GM12878 (cell line): Measurements from ENCODE around the gene USP9X. TPM values are rescaled to one million over a fixed set of nuclear protein-coding genes. Genes with fewer than 3 reads are reported as not detected.
A peak's percentile ranks its signal among the peaks of the same experiment; 100 is the strongest.

Experiments
- BMI1 ChIP-seq: fragments of 450-650 bp; IDR thresholded peaks from 2 replicates; pipeline ENCODE4 v1.6.1; 2016; ENCODE audit warnings: mild to moderate bottlenecking, moderate library complexity, borderline replicate concordance
- HDAC2 ChIP-seq: fragments of 200-600 bp; sonication (generic); IDR thresholded peaks from 2 replicates; pipeline ENCODE4 v1.6.1; 2017
- HDGF ChIP-seq: fragments of 450-650 bp; IDR thresholded peaks from 2 replicates; pipeline ENCODE4 v1.6.1; 2016; ENCODE audit warnings: antibody characterized with exemption
- IRF4 ChIP-seq: IDR thresholded peaks from 2 replicates; pipeline ENCODE4 v1.6.1; 2011; ENCODE audit warnings: low read depth, low read length
- JUNB ChIP-seq: IDR thresholded peaks from 2 replicates; pipeline ENCODE4 v1.6.1; 2016; ENCODE audit warnings: antibody characterized with exemption, mild to moderate bottlenecking
- KAT2A ChIP-seq: conservative IDR thresholded peaks from 2 replicates; pipeline ENCODE4 v1.6.1; 2011; ENCODE audit warnings: low read depth, low read length; ENCODE audit not compliant: control insufficient read depth
- MEF2A ChIP-seq: IDR thresholded peaks from 2 replicates; pipeline ENCODE4 v1.6.1; 2011; ENCODE audit warnings: low read depth, mild to moderate bottlenecking, low read length, moderate library complexity; ENCODE audit not compliant: insufficient read depth
- NR2F1 ChIP-seq: fragments of 450-650 bp; conservative IDR thresholded peaks from 2 replicates; pipeline ENCODE4 v1.6.1; 2017; ENCODE audit warnings: mild to moderate bottlenecking
- PAX5 ChIP-seq: IDR thresholded peaks from 2 replicates; pipeline ENCODE4 v1.6.1; 2011; ENCODE audit warnings: low read depth, low read length, borderline replicate concordance
- SMC3 ChIP-seq: IDR thresholded peaks from 2 replicates; pipeline ENCODE4 v1.6.1; 2011; ENCODE audit warnings: low read length, improper control_type of control experiment, borderline replicate concordance
- STAT3 ChIP-seq: IDR thresholded peaks from 2 replicates; pipeline ENCODE4 v1.6.1; 2011; ENCODE audit warnings: low read depth, low read length, improper control_type of control experiment
- TCF7 ChIP-seq: IDR thresholded peaks from 2 replicates; pipeline ENCODE4 v1.6.1; 2014; ENCODE audit warnings: antibody characterized with exemption, borderline replicate concordance
- ZNF274 ChIP-seq: IDR thresholded peaks from one replicate; pipeline ENCODE4 v1.8.0; 2011; ENCODE audit not compliant: insufficient read length, insufficient read depth
- polyA plus RNA-seq, 11 experiments: library from polyadenylated mRNA; depleted of rRNA in 4 of 11; unstranded in 6 of 11; stranded (reverse) in 5 of 11; fragments of >200 nt; fragmentation: Nextera tagmentation in 4 of 11; fragmentation: Illumina TruSeq in 1 of 11; extraction: Ambion mirVana in 4 of 11; extraction: Trizol in 1 of 11; gene quantifications; 1 replicate in 1 of 11; 2 replicates in 10 of 11; pipeline versions ENCODE4 v1.2.1 to v1.2.3, GENCODE V29; 2011 to 2016; ENCODE audit warnings: inconsistent platforms in 2 of 11, missing spikeins in 2 of 11, low read depth in 1 of 11
- total RNA-seq, 4 experiments: library from RNA; depleted of rRNA in 3 of 4; stranded (reverse); fragments of >200 nt in 3 of 4; fragmentation: Illumina TruSeq in 1 of 4; extraction: Trizol in 1 of 4; gene quantifications; 2 replicates each; pipeline versions ENCODE4 v1.2.1 to v1.2.3, GENCODE V29; 2013 to 2021
- TF ChIP-seq, protein P1 (sequence below): fragments of 450-650 bp; IDR thresholded peaks from 2 replicates; pipeline ENCODE4 v1.6.1; 2017; ENCODE audit warnings: low read depth, mild to moderate bottlenecking, moderate library complexity
- TF ChIP-seq, protein P2 (sequence below): fragments of 450-650 bp; formaldehyde crosslinking; IDR thresholded peaks from 2 replicates; pipeline ENCODE4 v1.5.0; 2022; ENCODE audit warnings: mild to moderate bottlenecking, missing genetic modification characterization
- TF ChIP-seq, protein P3 (sequence below): fragments of 450-650 bp; formaldehyde crosslinking; IDR thresholded peaks from 2 replicates; pipeline ENCODE4 v1.4.0; 2022; ENCODE audit warnings: mild to moderate bottlenecking, moderate library complexity
- TF ChIP-seq, protein P4 (sequence below): IDR thresholded peaks from 2 replicates; pipeline ENCODE4 v1.6.1; 2012; ENCODE audit warnings: improper control_type of control experiment, low read depth, low read length; ENCODE audit not compliant: insufficient replicate concordance

USP9X gene
- total and polyA plus RNA-seq, 10 of the 15 experiments (the other 5 are each of a cell fraction or from before 2014, with no cell fraction given) = 9.3 to 61.6 (median 31.7) TPM

DNA sequence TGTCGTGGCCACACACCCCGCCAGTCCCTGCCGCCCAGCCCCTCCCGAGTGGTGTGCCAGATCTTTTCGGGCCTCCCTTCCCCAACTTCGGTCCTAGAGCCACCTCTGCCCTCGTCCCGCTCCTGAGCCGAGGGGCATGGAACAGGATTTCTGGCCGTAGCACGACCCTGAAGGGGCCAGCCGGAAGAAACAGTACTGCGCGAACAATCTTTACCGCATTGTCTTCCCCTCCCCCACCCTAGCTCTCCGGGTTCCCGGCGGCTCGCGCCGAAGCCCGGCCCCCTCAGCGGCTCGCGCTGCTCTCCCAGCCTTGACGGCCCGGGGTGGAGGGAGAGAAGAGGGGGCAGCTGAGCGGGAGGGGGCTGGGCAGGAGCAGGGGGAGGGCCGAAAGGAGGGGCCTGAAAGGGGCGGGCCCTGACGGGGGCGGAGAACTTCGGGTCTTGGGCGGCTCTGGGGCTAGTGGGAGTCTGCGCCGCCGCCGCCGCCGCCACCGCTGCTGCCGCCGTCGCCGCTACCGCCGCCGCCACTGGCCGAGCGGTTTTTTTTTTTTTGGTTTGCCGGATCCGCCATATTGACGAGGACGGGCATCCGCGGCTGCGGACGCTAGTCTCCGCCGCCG, at the start of gene USP9X (continued):
- TF ChIP-seq TCF7 (no peak), IRF4 (no peak), MEF2A (no peak), HDAC2 (no peak), HDGF (no peak), JUNB (no peak), STAT3 (no peak), KAT2A (no peak), BMI1 (no peak), SMC3 (no peak), NR2F1 (no peak), PAX5 (0 out of 2 replicates have a peak, but pooled peaks have one; percentile 49), ZNF274 (no peak)
- TF ChIP-seq, protein P1, sequence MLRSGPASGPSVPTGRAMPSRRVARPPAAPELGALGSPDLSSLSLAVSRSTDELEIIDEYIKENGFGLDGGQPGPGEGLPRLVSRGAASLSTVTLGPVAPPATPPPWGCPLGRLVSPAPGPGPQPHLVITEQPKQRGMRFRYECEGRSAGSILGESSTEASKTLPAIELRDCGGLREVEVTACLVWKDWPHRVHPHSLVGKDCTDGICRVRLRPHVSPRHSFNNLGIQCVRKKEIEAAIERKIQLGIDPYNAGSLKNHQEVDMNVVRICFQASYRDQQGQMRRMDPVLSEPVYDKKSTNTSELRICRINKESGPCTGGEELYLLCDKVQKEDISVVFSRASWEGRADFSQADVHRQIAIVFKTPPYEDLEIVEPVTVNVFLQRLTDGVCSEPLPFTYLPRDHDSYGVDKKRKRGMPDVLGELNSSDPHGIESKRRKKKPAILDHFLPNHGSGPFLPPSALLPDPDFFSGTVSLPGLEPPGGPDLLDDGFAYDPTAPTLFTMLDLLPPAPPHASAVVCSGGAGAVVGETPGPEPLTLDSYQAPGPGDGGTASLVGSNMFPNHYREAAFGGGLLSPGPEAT = peak; percentile 72
- TF ChIP-seq, protein P2, sequence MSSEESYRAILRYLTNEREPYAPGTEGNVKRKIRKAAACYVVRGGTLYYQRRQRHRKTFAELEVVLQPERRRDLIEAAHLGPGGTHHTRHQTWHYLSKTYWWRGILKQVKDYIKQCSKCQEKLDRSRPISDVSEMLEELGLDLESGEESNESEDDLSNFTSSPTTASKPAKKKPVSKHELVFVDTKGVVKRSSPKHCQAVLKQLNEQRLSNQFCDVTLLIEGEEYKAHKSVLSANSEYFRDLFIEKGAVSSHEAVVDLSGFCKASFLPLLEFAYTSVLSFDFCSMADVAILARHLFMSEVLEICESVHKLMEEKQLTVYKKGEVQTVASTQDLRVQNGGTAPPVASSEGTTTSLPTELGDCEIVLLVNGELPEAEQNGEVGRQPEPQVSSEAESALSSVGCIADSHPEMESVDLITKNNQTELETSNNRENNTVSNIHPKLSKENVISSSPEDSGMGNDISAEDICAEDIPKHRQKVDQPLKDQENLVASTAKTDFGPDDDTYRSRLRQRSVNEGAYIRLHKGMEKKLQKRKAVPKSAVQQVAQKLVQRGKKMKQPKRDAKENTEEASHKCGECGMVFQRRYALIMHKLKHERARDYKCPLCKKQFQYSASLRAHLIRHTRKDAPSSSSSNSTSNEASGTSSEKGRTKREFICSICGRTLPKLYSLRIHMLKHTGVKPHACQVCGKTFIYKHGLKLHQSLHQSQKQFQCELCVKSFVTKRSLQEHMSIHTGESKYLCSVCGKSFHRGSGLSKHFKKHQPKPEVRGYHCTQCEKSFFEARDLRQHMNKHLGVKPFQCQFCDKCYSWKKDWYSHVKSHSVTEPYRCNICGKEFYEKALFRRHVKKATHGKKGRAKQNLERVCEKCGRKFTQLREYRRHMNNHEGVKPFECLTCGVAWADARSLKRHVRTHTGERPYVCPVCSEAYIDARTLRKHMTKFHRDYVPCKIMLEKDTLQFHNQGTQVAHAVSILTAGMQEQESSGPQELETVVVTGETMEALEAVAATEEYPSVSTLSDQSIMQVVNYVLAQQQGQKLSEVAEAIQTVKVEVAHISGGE = no peak
- TF ChIP-seq, protein P3, sequence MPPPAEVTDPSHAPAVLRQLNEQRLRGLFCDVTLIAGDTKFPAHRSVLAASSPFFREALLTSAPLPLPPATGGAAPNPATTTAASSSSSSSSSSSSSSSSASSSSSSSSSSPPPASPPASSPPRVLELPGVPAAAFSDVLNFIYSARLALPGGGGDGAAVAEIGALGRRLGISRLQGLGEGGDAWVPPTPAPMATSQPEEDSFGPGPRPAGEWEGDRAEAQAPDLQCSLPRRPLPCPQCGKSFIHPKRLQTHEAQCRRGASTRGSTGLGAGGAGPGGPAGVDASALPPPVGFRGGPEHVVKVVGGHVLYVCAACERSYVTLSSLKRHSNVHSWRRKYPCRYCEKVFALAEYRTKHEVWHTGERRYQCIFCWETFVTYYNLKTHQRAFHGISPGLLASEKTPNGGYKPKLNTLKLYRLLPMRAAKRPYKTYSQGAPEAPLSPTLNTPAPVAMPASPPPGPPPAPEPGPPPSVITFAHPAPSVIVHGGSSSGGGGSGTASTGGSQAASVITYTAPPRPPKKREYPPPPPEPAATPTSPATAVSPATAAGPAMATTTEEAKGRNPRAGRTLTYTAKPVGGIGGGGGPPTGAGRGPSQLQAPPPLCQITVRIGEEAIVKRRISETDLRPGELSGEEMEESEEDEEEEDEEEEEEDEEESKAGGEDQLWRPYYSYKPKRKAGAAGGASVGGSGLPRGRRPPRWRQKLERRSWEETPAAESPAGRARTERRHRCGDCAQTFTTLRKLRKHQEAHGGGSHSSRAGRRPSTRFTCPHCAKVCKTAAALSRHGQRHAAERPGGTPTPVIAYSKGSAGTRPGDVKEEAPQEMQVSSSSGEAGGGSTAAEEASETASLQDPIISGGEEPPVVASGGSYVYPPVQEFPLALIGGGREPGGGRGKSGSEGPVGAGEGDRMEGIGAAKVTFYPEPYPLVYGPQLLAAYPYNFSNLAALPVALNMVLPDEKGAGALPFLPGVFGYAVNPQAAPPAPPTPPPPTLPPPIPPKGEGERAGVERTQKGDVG (CRISPR knock-in tag) = no peak
- TF ChIP-seq, protein P4, sequence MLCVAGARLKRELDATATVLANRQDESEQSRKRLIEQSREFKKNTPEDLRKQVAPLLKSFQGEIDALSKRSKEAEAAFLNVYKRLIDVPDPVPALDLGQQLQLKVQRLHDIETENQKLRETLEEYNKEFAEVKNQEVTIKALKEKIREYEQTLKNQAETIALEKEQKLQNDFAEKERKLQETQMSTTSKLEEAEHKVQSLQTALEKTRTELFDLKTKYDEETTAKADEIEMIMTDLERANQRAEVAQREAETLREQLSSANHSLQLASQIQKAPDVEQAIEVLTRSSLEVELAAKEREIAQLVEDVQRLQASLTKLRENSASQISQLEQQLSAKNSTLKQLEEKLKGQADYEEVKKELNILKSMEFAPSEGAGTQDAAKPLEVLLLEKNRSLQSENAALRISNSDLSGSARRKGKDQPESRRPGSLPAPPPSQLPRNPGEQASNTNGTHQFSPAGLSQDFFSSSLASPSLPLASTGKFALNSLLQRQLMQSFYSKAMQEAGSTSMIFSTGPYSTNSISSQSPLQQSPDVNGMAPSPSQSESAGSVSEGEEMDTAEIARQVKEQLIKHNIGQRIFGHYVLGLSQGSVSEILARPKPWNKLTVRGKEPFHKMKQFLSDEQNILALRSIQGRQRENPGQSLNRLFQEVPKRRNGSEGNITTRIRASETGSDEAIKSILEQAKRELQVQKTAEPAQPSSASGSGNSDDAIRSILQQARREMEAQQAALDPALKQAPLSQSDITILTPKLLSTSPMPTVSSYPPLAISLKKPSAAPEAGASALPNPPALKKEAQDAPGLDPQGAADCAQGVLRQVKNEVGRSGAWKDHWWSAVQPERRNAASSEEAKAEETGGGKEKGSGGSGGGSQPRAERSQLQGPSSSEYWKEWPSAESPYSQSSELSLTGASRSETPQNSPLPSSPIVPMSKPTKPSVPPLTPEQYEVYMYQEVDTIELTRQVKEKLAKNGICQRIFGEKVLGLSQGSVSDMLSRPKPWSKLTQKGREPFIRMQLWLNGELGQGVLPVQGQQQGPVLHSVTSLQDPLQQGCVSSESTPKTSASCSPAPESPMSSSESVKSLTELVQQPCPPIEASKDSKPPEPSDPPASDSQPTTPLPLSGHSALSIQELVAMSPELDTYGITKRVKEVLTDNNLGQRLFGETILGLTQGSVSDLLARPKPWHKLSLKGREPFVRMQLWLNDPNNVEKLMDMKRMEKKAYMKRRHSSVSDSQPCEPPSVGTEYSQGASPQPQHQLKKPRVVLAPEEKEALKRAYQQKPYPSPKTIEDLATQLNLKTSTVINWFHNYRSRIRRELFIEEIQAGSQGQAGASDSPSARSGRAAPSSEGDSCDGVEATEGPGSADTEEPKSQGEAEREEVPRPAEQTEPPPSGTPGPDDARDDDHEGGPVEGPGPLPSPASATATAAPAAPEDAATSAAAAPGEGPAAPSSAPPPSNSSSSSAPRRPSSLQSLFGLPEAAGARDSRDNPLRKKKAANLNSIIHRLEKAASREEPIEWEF = no peak
